PFSK-1 (cell line): ENCODE results near the gene WWC2.

Experiments used
- FOXP2 ChIP-seq: optimal IDR thresholded peaks from 2 replicates; pipeline ENCODE3; 2011; ENCODE audit warnings: borderline replicate concordance, control low read depth, inconsistent platforms; ENCODE audit not compliant: insufficient read depth; ENCODE audit errors: extremely low read length, extremely low read depth
- POLR2AphosphoS5 ChIP-seq: IDR thresholded peaks from 2 replicates; pipeline ENCODE4 v1.6.1; 2012; ENCODE audit warnings: low read depth, mild to moderate bottlenecking, control low read depth, low read length, moderate library complexity
- SIN3A ChIP-seq: IDR thresholded peaks from 2 replicates; pipeline ENCODE4 v1.6.1; 2012; ENCODE audit warnings: mild to moderate bottlenecking, low read length, moderate library complexity, borderline replicate concordance; ENCODE audit not compliant: insufficient read depth
- TAF1 ChIP-seq: IDR thresholded peaks from 2 replicates; pipeline ENCODE4 v1.6.1; 2012; ENCODE audit warnings: low read length, control low read depth, borderline replicate concordance; ENCODE audit not compliant: insufficient read depth
- TF ChIP-seq, protein P1 (sequence below), 2 experiments: IDR thresholded peaks; 2 replicates each; pipeline versions ENCODE4 v1.6.1 to v1.8.0; 2011 to 2012; ENCODE audit warnings: low read depth in 2 of 2, low read length in 2 of 2, control low read depth in 1 of 2, inconsistent platforms in 1 of 2, mild to moderate bottlenecking in 1 of 2, moderate library complexity in 1 of 2; ENCODE audit not compliant: insufficient read depth in 1 of 2

The WWC2 gene

DNA sequence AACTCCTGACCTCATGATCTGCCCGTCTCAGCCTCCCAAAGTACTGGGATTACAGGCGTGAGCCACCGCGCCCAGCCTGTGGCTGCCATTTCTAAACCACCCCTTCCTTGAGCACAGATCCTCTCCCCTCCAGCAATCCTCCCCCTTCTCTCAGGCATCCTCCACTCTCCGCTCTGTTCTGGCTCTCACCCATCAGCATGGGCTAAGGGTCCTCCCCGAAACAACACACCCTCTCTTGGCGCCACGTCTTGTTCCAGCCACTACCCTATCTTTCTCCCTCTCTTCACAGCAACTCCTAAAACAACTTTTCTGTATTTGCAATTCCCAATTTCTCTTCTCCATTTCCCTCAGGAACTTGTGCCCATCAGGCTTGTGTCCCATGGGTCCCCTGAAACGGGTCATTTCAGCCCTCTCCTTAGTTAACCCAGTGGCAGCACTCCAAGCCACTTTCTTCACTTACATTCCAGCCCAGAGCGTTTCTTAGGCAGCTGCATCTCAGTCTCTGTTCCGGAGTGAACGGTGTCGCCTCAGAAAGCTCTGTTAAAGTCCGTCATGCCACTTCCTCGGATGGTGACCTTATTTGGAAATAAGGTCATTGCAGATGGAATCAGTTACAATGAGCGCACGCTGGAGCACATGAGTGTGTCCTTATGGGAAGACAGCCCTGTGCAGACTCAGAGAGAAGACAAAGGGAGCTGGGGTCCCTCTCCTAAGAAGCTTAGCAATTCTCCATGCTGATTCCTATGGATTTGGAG lies 251.4 kb downstream of the WWC2 start:
- TF ChIP-seq SIN3A (no peak), POLR2AphosphoS5 (no peak), TAF1 (no peak), FOXP2 (no peak)
- TF ChIP-seq, protein P1, sequence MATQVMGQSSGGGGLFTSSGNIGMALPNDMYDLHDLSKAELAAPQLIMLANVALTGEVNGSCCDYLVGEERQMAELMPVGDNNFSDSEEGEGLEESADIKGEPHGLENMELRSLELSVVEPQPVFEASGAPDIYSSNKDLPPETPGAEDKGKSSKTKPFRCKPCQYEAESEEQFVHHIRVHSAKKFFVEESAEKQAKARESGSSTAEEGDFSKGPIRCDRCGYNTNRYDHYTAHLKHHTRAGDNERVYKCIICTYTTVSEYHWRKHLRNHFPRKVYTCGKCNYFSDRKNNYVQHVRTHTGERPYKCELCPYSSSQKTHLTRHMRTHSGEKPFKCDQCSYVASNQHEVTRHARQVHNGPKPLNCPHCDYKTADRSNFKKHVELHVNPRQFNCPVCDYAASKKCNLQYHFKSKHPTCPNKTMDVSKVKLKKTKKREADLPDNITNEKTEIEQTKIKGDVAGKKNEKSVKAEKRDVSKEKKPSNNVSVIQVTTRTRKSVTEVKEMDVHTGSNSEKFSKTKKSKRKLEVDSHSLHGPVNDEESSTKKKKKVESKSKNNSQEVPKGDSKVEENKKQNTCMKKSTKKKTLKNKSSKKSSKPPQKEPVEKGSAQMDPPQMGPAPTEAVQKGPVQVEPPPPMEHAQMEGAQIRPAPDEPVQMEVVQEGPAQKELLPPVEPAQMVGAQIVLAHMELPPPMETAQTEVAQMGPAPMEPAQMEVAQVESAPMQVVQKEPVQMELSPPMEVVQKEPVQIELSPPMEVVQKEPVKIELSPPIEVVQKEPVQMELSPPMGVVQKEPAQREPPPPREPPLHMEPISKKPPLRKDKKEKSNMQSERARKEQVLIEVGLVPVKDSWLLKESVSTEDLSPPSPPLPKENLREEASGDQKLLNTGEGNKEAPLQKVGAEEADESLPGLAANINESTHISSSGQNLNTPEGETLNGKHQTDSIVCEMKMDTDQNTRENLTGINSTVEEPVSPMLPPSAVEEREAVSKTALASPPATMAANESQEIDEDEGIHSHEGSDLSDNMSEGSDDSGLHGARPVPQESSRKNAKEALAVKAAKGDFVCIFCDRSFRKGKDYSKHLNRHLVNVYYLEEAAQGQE (IDR thresholded peaks at IDR 0.05; ENCODE audit: insufficient read depth in 1 of 2, low read depth in 2 of 2, low read length in 2 of 2) = no peak

- TF ChIP-seq TAF1 (no peak), POLR2AphosphoS5 (no peak), SIN3A (no peak), FOXP2 (no peak)
- TF ChIP-seq, protein P1 (IDR thresholded peaks at IDR 0.05; ENCODE audit: insufficient read depth in 1 of 2, low read depth in 2 of 2, low read length in 2 of 2) = no peak
These were observed 253.5 kb downstream of the WWC2 start for GRCh38 chr4:183352546-183352945.

DNA sequence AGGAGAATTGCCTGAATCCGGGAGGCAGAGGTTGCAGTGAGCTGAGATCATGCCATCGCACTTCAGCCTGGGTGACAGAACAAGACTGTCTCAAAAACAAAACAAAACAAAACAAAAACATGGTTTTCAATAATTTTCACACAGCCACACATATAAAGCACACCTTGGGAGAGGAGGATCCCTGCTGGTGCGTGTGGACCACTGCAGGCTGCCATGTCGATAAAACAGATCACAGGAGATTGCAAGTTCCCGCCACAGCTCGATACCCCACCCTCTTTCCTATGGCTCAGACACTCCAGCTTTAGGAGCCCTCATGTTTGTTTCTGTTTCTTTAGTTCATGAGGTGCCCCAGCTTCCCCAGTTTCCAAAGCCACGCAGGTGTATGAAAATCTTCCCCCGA lies 254.5 kb downstream of the WWC2 start:
- TF ChIP-seq FOXP2 = no peak

DNA sequence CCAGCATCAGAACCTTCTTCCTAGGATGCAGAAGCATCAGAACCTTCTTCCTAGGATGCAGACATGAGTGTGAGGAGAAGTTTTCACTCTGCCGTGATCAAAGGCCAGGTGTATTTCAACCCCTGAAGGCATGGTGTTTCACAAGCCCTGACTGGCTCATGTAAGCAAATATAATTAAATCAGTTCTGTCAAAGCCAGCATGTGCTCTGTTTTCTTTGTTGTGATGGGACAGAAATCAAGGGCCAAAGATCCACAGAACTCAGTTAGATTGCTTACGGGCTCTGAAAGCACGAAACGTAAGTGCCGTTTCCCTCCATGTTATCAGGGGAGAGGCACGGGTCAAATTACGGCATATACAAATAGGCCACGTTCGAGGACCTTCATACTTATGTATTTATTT lies 255.2 kb downstream of the WWC2 start:
- TF ChIP-seq TAF1 = no peak
- TF ChIP-seq SIN3A = no peak
- TF ChIP-seq POLR2AphosphoS5 = no peak
- TF ChIP-seq FOXP2 = no peak
- TF ChIP-seq, protein P1 (IDR thresholded peaks at IDR 0.05; ENCODE audit: insufficient read depth in 1 of 2, low read depth in 2 of 2, low read length in 2 of 2) = no peak

- TF ChIP-seq FOXP2 (no peak), TAF1 (no peak), SIN3A (no peak), POLR2AphosphoS5 (no peak)
- TF ChIP-seq, protein P1 (IDR thresholded peaks at IDR 0.05; ENCODE audit: insufficient read depth in 1 of 2, low read depth in 2 of 2, low read length in 2 of 2) = no peak
These were observed 256.3 kb downstream of the WWC2 start for GRCh38 chr4:183355405-183355804.
